NCI-H1048 (cell line): ENCODE data around the gene PGK2.

ENCODE experiments used
- DNase-seq: peaks from one replicate; lab custom pipeline; 2025; lab: John Stamatoyannopoulos, UW

The PGK2 gene

DNA sequence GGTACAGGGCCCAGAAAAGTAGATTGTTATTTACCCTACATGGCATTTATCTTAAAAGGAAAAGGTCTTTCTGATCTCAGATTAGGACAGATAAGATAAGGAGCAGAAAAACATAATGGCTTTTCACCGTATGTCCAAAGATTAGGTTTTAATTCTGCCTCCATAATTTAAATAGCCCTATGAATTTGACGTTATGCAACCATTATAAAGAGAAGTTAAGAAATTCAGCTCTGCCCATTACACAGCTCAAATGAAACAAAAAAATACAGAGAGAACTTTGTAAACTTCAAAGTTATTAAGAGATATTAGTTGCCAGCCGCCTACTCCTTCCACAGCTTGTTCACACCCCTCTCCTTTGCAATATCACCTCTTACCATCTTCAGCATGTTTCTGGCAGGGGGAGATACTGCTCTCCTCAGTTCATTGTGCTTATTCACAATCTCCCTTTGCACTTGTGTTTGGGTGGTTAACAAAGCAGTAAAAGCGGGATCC, 51.0 kb downstream of the PGK2 start:
- no peak for DNase-seq
